HEK293T (cell line): ENCODE data around the gene ELP2.

Source experiments
- CTCF ChIA-PET: fragments of 350-600 bp; formaldehyde crosslinking; extraction: SDS; loops from one replicate; lab custom pipeline; 2021; ENCODE audit warnings: antibody characterized with exemption, inconsistent platforms; lab: Yijun Ruan, JAX
- POLR2A ChIA-PET: fragments of 350-600 bp; formaldehyde crosslinking; extraction: SDS; loops from one replicate; lab custom pipeline; 2020; ENCODE audit warnings: antibody characterized with exemption, inconsistent platforms; lab: Yijun Ruan, JAX
- DNase-seq: peaks from one replicate; pipeline ENCODE4 v3.0.0; 2012; ENCODE audit warnings: mixed read lengths; ENCODE audit errors: extremely low spot score
- ARNT ChIP-seq: fragments of 450-650 bp; IDR thresholded peaks from 2 replicates; pipeline ENCODE4 v1.6.1; 2017; ENCODE audit warnings: mild to moderate bottlenecking
- BHLHE40 ChIP-seq: fragments of 450-650 bp; IDR thresholded peaks from 2 replicates; pipeline ENCODE4 v1.6.1; 2016; ENCODE audit warnings: mild to moderate bottlenecking, moderate library complexity, borderline replicate concordance
- CTBP1 ChIP-seq: fragments of 450-650 bp; IDR thresholded peaks from 2 replicates; pipeline ENCODE4 v1.6.1; 2016; ENCODE audit warnings: borderline replicate concordance
- ELF4 ChIP-seq: fragments of 450-650 bp; IDR thresholded peaks from 2 replicates; pipeline ENCODE4 v1.6.1; 2017; ENCODE audit warnings: antibody characterized with exemption
- FOXA1 ChIP-seq: fragments of 450-650 bp; IDR thresholded peaks from 2 replicates; pipeline ENCODE4 v1.6.1; 2016; ENCODE audit warnings: mild to moderate bottlenecking
- FOXK2 ChIP-seq: fragments of 450-650 bp; IDR thresholded peaks from 2 replicates; pipeline ENCODE4 v1.6.1; 2016; ENCODE audit warnings: mild to moderate bottlenecking
- FOXM1 ChIP-seq: fragments of 450-650 bp; IDR thresholded peaks from 2 replicates; pipeline ENCODE4 v1.6.1; 2017; ENCODE audit warnings: mild to moderate bottlenecking, borderline replicate concordance
- HDGF ChIP-seq: fragments of 450-650 bp; IDR thresholded peaks from 2 replicates; pipeline ENCODE4 v1.6.1; 2017; ENCODE audit warnings: antibody characterized with exemption, borderline replicate concordance
- L3MBTL2 ChIP-seq: fragments of 450-650 bp; conservative IDR thresholded peaks from 2 replicates; pipeline ENCODE4 v1.6.1; 2016; ENCODE audit warnings: mild to moderate bottlenecking
- LEF1 ChIP-seq: fragments of 450-650 bp; IDR thresholded peaks from 2 replicates; pipeline ENCODE4 v1.6.1; 2017; ENCODE audit warnings: mild to moderate bottlenecking, borderline replicate concordance
- NFRKB ChIP-seq: fragments of 450-650 bp; IDR thresholded peaks from 2 replicates; pipeline ENCODE4 v1.6.1; 2016; ENCODE audit warnings: mild to moderate bottlenecking, moderate library complexity
- SP1 ChIP-seq: fragments of 450-650 bp; IDR thresholded peaks from 2 replicates; pipeline ENCODE4 v1.6.1; 2017
- SUZ12 ChIP-seq: fragments of 450-650 bp; IDR thresholded peaks from 2 replicates; pipeline ENCODE4 v1.6.1; 2016; ENCODE audit warnings: mild to moderate bottlenecking
- TARDBP ChIP-seq: fragments of 450-650 bp; IDR thresholded peaks from 2 replicates; pipeline ENCODE4 v1.6.1; 2016
- ZNF384 ChIP-seq: fragments of 450-650 bp; IDR thresholded peaks from 2 replicates; pipeline ENCODE4 v1.6.1; 2016
- TF ChIP-seq, protein P1 (sequence below): fragments of 450-650 bp; IDR thresholded peaks from 2 replicates; pipeline ENCODE4 v1.6.1; 2016

Gene ELP2

DNA sequence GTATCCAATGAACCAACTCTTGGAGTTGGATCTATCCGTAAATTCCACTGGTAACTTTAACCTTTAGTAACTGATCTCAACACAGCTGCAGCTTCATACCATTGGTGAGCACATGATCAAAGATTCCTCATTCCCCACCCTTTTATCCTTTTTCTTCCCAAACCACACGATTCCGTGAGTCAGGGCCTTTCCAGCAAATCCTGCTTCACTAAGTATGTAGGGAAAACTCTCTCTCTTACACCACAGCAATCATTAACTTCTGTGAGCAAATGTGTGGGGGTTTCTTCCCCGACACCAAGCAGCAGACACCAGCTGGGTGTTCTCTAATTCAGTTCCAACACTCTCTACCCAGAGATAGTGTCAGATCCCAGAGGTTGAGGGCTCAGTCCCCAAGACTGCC is 23.5 kb downstream of the ELP2 start:
- TF ChIP-seq SP1 (no peak), FOXA1 (no peak), L3MBTL2 (no peak), HDGF (no peak), ARNT (no peak), FOXK2 (no peak)
- ChIA-PET CTCF (no interaction called here), POLR2A (no interaction called here)
- DNase-seq = no peak

DNA sequence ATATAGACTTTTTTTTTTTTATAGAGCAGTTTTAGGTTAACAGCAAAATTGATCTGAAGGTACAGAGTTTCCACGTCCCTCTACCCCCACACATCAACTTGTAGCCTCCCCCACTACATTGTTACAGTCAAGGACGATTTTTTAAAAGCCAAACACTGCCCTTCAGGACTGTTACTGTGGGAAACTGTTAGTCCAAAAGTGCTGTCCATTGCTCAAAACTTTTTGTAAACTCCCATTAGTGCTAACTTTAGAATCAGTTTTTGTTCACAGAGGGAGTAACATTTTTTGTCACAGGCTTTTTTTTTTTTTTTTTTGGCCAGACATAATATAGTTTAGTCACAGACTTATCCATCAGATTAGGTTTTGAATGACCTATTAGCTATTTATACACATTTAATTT is 24.1 kb downstream of the ELP2 start:
- ChIA-PET CTCF (no interaction called here), POLR2A (no interaction called here)
- TF ChIP-seq SUZ12 (no peak), L3MBTL2 (no peak), HDGF (no peak), BHLHE40 (no peak), ARNT (no peak), FOXM1 (no peak), NFRKB (no peak), TARDBP (no peak), LEF1 (no peak), FOXK2 (no peak), FOXA1 (no peak), CTBP1 (no peak), SP1 (no peak), ELF4 (no peak), ZNF384 (no peak)
- TF ChIP-seq, protein P1, sequence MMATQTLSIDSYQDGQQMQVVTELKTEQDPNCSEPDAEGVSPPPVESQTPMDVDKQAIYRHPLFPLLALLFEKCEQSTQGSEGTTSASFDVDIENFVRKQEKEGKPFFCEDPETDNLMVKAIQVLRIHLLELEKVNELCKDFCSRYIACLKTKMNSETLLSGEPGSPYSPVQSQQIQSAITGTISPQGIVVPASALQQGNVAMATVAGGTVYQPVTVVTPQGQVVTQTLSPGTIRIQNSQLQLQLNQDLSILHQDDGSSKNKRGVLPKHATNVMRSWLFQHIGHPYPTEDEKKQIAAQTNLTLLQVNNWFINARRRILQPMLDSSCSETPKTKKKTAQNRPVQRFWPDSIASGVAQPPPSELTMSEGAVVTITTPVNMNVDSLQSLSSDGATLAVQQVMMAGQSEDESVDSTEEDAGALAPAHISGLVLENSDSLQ = no peak
- no peak for DNase-seq

DNA sequence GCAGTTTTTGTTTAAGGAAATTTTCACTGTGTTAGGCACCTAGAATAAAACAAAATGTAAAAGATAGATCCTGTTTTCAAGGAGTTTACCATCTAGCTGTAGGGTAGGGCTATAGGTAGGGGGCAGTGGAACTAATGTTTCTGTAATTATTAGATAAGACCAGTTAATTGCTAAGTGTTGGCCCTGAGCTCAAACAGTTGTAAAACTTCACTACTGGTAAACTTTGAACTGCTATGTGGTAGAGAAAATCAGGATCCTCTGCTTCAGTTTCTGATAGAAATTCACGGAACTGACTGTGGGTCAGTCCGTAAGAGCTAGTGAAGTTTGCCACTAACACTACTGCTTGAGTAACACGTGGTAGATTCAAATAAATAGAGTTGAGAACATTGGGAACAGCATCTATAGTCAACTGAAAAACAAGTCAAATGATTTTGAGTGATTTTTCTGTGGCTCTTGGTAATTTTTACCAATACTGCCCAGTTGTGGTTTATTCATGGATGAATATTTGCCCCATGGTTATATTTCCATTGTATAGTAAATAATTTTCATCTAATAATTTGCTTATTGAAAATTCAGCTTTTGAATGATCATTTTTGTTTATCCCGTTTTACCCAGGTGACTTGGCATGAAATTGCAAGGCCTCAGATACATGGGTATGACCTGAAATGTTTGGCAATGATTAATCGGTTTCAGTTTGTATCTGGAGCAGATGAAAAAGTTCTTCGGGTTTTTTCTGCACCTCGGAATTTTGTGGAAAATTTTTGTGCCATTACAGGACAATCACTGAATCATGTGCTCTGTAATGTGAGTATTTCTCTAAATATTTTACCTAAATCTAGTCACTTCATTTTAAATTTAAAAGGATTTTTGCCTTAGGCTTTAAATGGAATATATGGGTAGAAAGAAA is 26.4 kb downstream of the ELP2 start:
- POLR2A ChIA-PET = interaction anchor here (1.6 kb wide), 1 partner anchor 26 kb away, joined by 7 read pairs; the partner anchor contains the start of genes ELP2 and SLC39A6
- no peak for DNase-seq
- TF ChIP-seq ZNF384 (no peak), HDGF (no peak), CTBP1 (no peak)
- TF ChIP-seq, protein P1 = no peak
- CTCF ChIA-PET = interaction anchor here (0.7 to 1.1 kb wide), 3 partner anchors 9 to 532 kb away, joined by 3 to 4 read pairs (median 3); no protein-coding TSS in a partner anchor

DNA sequence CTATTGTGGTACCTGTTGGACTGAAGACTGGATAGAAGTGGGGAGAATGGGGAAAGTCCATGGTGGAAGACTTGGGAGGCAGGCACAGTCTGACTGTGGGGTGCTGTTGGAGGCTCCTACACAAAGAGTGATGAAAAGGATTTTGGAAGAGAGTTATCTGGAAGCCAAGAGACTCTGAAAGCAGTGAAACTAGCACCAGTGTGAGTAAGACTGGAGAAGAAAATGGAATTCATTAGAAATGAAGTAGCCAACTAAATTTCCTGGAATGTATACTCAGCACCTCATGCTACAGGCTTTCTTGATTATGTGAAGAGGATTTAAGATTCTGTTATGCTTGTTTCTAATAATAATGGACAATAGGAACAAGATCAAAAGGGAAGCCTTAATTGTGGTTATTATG is 27.7 kb downstream of the ELP2 start:
- TF ChIP-seq ZNF384 = no peak
- TF ChIP-seq FOXA1 = no peak
- TF ChIP-seq TARDBP = no peak
- no peak for TF ChIP-seq SP1
- TF ChIP-seq HDGF = no peak
- TF ChIP-seq CTBP1 = no peak
- TF ChIP-seq L3MBTL2 = no peak
- no peak for TF ChIP-seq ELF4
- TF ChIP-seq, protein P1 = no peak
- TF ChIP-seq BHLHE40 = no peak
- no peak for DNase-seq
- ChIA-PET POLR2A (interaction anchor here (1.6 kb wide), 1 partner anchor 27 kb away, joined by 7 read pairs; the partner anchor contains the start of genes ELP2 and SLC39A6), CTCF (interaction anchor here (1.1 kb wide), 1 partner anchor 531 kb away, joined by 3 read pairs; no protein-coding TSS in a partner anchor)

DNA sequence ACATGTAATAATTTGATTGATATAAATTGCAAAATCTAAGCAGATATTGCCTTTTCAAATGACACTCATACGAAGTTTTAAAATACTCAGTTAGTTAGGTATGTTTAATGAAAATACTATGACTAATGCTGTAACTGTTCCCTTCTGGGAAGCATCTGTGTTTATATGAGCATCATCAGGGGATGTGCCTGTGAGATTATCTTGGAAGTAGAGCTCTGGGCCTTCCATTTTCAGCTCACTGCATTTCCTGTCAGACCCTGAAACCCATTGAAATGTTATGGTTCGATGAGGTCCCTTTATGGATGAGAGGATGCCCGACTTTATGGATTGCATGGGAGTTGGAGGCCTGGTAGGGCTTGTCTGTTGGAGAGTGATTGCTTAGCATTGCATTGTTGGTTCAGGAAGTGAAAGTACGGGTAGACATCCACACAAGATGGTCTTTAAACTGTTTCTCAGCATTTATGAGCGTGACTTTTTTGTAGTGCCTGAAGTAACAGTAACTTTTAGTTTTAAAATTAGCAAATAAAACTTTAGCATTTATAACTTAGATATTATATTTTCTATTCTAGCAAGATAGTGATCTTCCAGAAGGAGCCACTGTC is 28.7 kb downstream of the ELP2 start:
- POLR2A ChIA-PET = interaction anchor here (1.6 kb wide), 1 partner anchor 28 kb away, joined by 7 read pairs; the partner anchor contains the start of genes ELP2 and SLC39A6
- CTCF ChIA-PET = no interaction called here
- no peak for DNase-seq
- TF ChIP-seq BHLHE40 = no peak

DNA sequence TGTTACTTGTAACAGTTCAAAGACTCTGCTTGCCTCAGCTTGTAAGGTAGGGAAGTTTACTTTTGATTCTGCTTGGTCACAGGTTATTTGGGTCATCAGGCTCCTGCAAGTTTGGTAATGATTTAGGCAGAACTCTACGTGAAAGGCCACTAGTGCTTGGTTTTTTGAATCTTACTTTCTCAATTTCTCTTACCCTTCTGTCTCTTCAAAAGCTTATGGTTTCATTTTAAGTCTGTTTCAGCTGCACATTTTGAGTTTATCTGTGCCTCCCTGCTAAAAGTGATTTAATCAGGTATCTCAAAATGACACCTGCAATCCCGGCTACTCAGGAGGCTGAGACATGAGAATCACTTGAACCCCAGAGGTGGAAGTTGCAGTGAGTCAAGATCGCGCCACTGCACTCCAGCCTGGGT is 31.3 kb downstream of the ELP2 start:
- ChIA-PET POLR2A (no interaction called here), CTCF (no interaction called here)
- TF ChIP-seq NFRKB (no peak), LEF1 (no peak), HDGF (no peak), FOXM1 (no peak), ZNF384 (no peak), CTBP1 (no peak), SUZ12 (no peak), FOXA1 (no peak), BHLHE40 (no peak), FOXK2 (no peak), ELF4 (no peak), L3MBTL2 (no peak), ARNT (no peak), TARDBP (no peak), SP1 (no peak)
- TF ChIP-seq, protein P1 = no peak
- DNase-seq = no peak
